IPS-18c (cell line): ENCODE results near the gene GABARAP.

Source experiments
- H3K4me3 ChIP-seq: 2 replicates; pipeline ENCODE4 v1.7.0; 2013; ENCODE audit warnings: low read depth, mild to moderate bottlenecking, low read length, moderate library complexity; ENCODE audit not compliant: insufficient read depth
- H3K9me3 ChIP-seq: one replicate; pipeline ENCODE4 v1.6.1; 2013; ENCODE audit warnings: mild to moderate bottlenecking, low read length, moderate library complexity; ENCODE audit not compliant: control insufficient read depth, insufficient read depth

The GABARAP gene

GRCh38 chr17:7219229-7219811 lies 22.9 kb downstream of the GABARAP start:
- H3K4me3 ChIP-seq = peak overlapping the region; percentile 85; the same call in 1 of the 2 replicates
- H3K9me3 ChIP-seq = no peaks in the 10 kb centered on the region

- no peaks in the 10 kb centered on the region for H3K9me3 ChIP-seq
- H3K4me3 ChIP-seq = 0 out of 2 replicates have a peak overlapping the region, but pooled peaks have one; percentile 85
Measured at GRCh38 chr17:7218758-7219157, 23.5 kb downstream of the GABARAP start.

GRCh38 chr17:7218166-7218565 lies 24.1 kb downstream of the GABARAP start:
- H3K4me3 ChIP-seq = no peak overlapping the region; the same call in 1 of the 2 replicates

GRCh38 chr17:7217113-7217987 lies 24.9 kb downstream of the GABARAP start:
- Histone ChIP-seq H3K9me3 (no peaks in the 10 kb centered on the region), H3K4me3 (peak overlapping the region; percentile 48)

More at GRCh38 chr17:7218166-7218565, 24.1 kb downstream of the GABARAP start:
- H3K9me3 ChIP-seq = no peaks in the 10 kb centered on the region

- no peaks in the 10 kb centered on the region for H3K9me3 ChIP-seq
- H3K4me3 ChIP-seq = peak overlapping the region; percentile 48
Measured at GRCh38 chr17:7216242-7217112, 25.8 kb downstream of the GABARAP start.

GRCh38 chr17:7215652-7216180 lies 26.5 kb downstream of the GABARAP start:
- peak overlapping the region; percentile 48 for H3K4me3 ChIP-seq
- H3K9me3 ChIP-seq = no peaks in the 10 kb centered on the region

- peak overlapping the region; percentile 25; the same call in 1 of the 2 replicates for H3K4me3 ChIP-seq
- H3K9me3 ChIP-seq = no peaks in the 10 kb centered on the region
Measured at GRCh38 chr17:7215136-7215638, 27.1 kb downstream of the GABARAP start.

- H3K4me3 ChIP-seq = peak overlapping the region; percentile 42
- no peaks in the 10 kb centered on the region for H3K9me3 ChIP-seq
Measured at GRCh38 chr17:7214300-7215135, 27.7 kb downstream of the GABARAP start.

- Histone ChIP-seq H3K9me3 (no peaks in the 10 kb centered on the region), H3K4me3 (peak overlapping the region; percentile 42; the same call in 1 of the 2 replicates)
Measured at GRCh38 chr17:7213895-7214299, 28.4 kb downstream of the GABARAP start.

- no peaks in the 10 kb centered on the region for H3K9me3 ChIP-seq
- peak overlapping the region; percentile 58 for H3K4me3 ChIP-seq
Measured at GRCh38 chr17:7211491-7212273, 30.6 kb downstream of the GABARAP start.

GRCh38 chr17:7208754-7209460 lies 33.3 kb downstream of the GABARAP start:
- no peak overlapping the region; the same call in 1 of the 2 replicates for H3K4me3 ChIP-seq
- H3K9me3 ChIP-seq = peaks cover 3% of the 10 kb centered on the region

GRCh38 chr17:7208027-7208571 lies 34.1 kb downstream of the GABARAP start:
- peak overlapping the region; percentile 39 for H3K4me3 ChIP-seq
- H3K9me3 ChIP-seq = peaks cover 3% of the 10 kb centered on the region

- H3K4me3 ChIP-seq = peak overlapping the region; percentile 49
- H3K9me3 ChIP-seq = peaks cover 3% of the 10 kb centered on the region
Measured at GRCh38 chr17:7207120-7208001, 34.9 kb downstream of the GABARAP start.

- H3K4me3 ChIP-seq = peak overlapping the region; percentile 56
- H3K9me3 ChIP-seq = peaks cover 3% of the 10 kb centered on the region
Measured at GRCh38 chr17:7205561-7205960, 36.7 kb downstream of the GABARAP start.
